SK-N-SH (cell line): Measurements from ENCODE around the gene PPP1R1A.

Experiments used
- CTCF ChIP-seq: fragments of 200-600 bp; sonication (generic); IDR thresholded peaks from 2 replicates; pipeline ENCODE4 v1.6.1; 2017; ENCODE audit warnings: antibody characterized with exemption, mild to moderate bottlenecking, moderate library complexity
- ELF1 ChIP-seq: IDR thresholded peaks from 2 replicates; pipeline ENCODE4 v1.4.0; 2012
- EZH2phosphoT487 ChIP-seq: fragments of 200-600 bp; sonication (generic); IDR thresholded peaks from 2 replicates; pipeline ENCODE4 v1.6.1; 2017; ENCODE audit warnings: low read depth, mixed run types, mild to moderate bottlenecking, antibody characterized with exemption, moderate library complexity, borderline replicate concordance
- GATA2 ChIP-seq: sonication (generic); formaldehyde crosslinking; IDR thresholded peaks from 2 replicates; pipeline ENCODE4 v1.5.0; 2020; ENCODE audit warnings: mild to moderate bottlenecking, missing genetic modification reagents
- MAX ChIP-seq: IDR thresholded peaks from 2 replicates; pipeline ENCODE4 v1.4.0; 2012; ENCODE audit warnings: low read depth
- NFIC ChIP-seq: IDR thresholded peaks from 2 replicates; pipeline ENCODE4 v1.4.0; 2012; ENCODE audit warnings: borderline replicate concordance
- POLR2AphosphoS5 ChIP-seq: IDR thresholded peaks from 2 replicates; pipeline ENCODE4 v1.6.1; 2012; ENCODE audit warnings: low read depth, low read length
- REST ChIP-seq: IDR thresholded peaks from 2 replicates; pipeline ENCODE4 v1.6.1; 2012; ENCODE audit warnings: mild to moderate bottlenecking, low read depth, low read length, moderate library complexity
- SIN3A ChIP-seq: IDR thresholded peaks from 2 replicates; pipeline ENCODE4 v1.6.1; 2012; ENCODE audit warnings: low read depth, mild to moderate bottlenecking, low read length, moderate library complexity, borderline replicate concordance
- USF1 ChIP-seq: IDR thresholded peaks from 2 replicates; pipeline ENCODE4 v1.4.0; 2012; ENCODE audit warnings: low read depth, borderline replicate concordance
- USF2 ChIP-seq: fragments of 150-350 bp; IDR thresholded peaks from 2 replicates; pipeline ENCODE4 v1.6.1; 2017; ENCODE audit warnings: antibody characterized with exemption, low read length, low read depth, borderline replicate concordance
- YY1 ChIP-seq: IDR thresholded peaks from 2 replicates; pipeline ENCODE4 v1.4.0; 2012; ENCODE audit warnings: low read depth, mild to moderate bottlenecking

- TF ChIP-seq SIN3A, result no peak
- no peak for TF ChIP-seq USF2
- no peak for TF ChIP-seq MAX
- TF ChIP-seq CTCF, result no peak
- no peak for TF ChIP-seq GATA2
- TF ChIP-seq NFIC, result no peak
- no peak for TF ChIP-seq REST
- no peak for TF ChIP-seq POLR2AphosphoS5
- TF ChIP-seq ELF1, result no peak
- TF ChIP-seq USF1, result no peak
- TF ChIP-seq EZH2phosphoT487, result no peak
- TF ChIP-seq YY1, result no peak
Observed at GRCh38 chr12:54558311-54558710, 30.1 kb downstream of the PPP1R1A start.
